GM19372 (cell line): ENCODE measurements around the gene CEP55.
"Not testable (repeated sequence)": the region's sequence is repeated elsewhere in the genome, so short reads cannot be mapped to it uniquely, and the experiment has no call there.

Experiments
- ATAC-seq: cut with Tn5 transposase; IDR thresholded peaks from one replicate; pipeline ENCODE4 v1.9.1; 2021; ENCODE audit warnings: mild to moderate bottlenecking, low read depth, moderate library complexity; ENCODE audit not compliant: unreplicated experiment

CEP55 gene

DNA sequence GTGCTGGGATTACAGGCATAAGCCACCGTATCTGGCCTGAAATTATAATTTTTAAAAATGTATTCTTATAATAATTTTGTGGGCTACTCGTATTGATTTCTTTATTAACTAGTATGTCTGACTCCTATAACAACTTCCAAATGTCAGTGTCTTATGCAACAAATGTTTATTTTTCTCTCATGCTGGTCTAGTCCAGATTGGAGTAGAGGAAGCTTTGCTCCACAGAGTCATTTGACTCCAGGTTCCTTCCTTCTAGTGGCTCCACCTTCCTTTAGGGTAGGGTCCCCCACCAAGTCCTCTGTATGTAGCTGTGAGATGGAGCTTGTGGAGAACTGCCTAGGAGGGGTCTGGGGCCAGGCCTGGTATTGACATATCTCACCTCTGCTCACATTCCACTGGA lies 8.7 kb downstream of the CEP55 start:
- no peak for ATAC-seq

- no peak for ATAC-seq
These were observed 13.4 kb downstream of the CEP55 start for GRCh38 chr10:93509816-93510215.

DNA sequence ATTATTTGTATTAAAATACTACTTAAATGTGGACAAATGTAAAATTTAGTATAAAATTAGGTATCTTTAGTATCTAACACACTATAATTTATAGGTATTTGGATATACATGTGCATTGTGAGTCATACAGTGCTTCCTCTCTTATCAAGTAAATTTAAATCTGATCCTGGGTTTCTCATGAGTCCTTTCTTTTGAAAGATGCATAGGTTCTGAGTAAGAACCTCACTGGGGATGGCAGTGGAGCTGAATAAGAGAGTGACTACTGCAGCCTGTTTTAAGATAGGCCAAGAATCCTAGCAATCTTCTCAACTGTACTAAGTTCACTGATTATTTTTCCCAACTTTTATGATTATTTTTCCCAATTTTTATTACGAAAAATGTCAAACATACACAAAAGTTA lies 16.2 kb downstream of the CEP55 start:
- no peak for ATAC-seq

- ATAC-seq = no peak
These were observed 16.7 kb downstream of the CEP55 start for GRCh38 chr10:93513091-93513490.

- ATAC-seq = no peak
These were observed 18.1 kb downstream of the CEP55 start for GRCh38 chr10:93514521-93514920.

GRCh38 chr10:93515071-93516005 lies 18.9 kb downstream of the CEP55 start:
- ATAC-seq = no peak

DNA sequence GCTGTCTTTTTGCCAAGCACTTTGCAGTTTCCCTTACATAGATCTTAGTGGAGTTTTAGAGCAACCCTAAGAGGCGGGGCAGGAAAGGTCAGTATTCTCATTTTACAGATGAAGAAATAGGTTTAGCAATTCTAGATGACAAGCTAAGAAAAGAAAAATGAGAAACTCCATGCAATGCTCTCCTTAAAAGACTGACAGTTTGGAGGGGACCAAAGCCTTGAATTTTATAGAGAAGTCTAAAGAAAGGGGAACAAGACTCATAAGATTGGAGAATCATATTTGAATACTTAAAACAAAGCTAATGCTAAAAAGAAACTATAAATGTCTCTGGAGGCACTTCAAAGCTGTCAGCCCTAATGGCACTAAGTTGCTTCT lies 19.6 kb downstream of the CEP55 start:
- ATAC-seq = no peak

DNA sequence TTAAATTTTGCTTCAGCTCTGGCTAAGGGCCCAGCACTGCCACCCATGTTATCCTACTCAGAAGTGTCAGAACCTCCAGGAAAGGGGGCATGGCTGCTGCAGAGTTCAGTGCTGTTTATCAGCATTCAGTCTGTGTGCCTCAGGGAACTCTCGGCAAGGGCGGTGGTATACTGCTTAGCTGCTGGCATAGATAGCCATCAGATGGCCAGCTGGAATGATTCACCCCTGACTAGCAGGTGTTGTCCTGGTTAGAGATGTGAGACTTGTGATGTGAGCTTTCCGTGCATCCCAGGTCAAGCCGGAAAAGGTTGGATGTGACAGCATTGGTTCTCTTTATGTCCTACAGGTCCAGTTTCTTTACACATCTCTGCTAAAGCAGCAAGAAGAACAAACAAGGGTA lies 22.1 kb downstream of the CEP55 start:
- no peak for ATAC-seq

DNA sequence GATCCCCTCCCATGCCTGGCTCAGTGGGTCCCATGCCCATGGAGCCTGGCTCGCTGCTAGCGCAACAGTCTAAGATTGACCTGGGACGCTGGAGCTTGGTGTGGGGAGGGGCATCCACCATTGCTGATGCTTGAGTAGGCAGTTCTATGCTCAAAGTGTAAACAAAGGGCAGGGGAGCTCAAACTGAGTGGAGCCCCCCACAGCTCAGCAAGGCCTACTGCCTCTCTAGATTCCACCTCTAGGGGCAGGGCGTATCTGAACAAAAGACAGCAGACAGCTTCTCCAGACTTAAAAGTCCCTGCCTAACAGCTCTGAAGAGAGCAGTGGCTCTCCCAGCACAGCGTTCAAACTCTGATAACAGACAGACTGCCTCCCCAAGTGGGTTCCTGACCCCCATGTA lies 38.9 kb downstream of the CEP55 start:
- ATAC-seq = no peak

GRCh38 chr10:93540871-93541270 lies 44.5 kb downstream of the CEP55 start:
- ATAC-seq = not testable (repeated sequence)

- no peak for ATAC-seq
These were observed 45.3 kb downstream of the CEP55 start for GRCh38 chr10:93541402-93542357.

DNA sequence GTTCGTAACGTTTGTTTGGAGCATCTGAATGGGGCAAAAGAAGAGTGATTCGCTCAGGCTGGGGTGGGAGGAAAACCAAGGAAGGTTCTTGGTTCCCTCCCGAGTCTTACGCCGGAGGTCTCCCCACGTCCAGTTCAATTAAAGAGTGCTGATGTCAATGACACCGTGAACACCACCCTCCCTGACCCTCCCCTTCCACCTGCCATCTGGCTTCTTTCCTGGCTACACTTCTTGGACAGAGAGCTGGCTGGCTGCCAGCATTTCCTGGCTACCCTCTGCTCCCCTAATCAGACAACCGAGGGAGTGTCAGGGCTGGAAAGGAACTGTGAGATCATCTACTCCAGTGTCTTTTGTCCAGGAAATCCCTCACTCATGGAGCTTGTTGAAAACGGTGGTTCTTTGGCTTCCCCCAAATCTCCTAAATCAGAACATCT lies 46.0 kb downstream of the CEP55 start:
- no peak for ATAC-seq

DNA sequence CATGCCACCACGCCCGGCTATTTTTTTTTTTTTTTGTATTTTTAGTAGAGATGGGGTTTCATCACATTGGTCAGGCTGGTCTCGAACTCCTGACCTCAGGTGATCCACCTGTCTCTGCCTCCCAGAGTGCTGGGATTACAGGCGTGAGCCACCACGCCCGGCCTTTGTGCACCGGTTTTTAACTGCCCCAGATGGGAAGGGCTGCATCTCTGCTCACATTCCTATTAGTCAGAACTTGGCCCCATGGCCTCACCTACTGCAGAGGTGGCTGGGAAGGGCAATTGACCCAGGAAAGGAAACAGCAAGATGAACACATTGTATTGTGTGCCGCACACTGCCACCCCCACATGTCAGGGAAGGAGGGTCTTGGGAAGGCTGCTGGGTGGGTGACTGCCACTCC lies 50.6 kb downstream of the CEP55 start:
- not testable (repeated sequence) for ATAC-seq

DNA sequence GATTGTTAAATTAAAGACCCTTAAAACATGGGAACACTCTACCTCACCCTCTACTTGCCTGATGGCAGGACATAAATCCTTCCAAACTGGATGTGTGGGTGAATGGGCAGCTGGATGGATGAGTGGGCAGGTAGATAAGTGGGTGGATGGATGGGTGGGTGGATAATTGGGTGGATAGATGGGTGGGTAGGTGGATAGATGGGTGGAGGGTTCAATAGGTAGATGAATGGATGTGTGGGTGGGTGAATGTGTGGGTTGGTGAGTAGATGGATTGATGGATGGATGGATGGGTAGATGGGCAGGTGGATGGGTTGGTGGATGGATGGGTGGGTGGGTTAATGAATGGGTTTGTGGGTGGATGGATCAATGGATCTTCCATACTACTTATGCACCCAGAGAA lies 51.1 kb downstream of the CEP55 start:
- ATAC-seq = no peak

DNA sequence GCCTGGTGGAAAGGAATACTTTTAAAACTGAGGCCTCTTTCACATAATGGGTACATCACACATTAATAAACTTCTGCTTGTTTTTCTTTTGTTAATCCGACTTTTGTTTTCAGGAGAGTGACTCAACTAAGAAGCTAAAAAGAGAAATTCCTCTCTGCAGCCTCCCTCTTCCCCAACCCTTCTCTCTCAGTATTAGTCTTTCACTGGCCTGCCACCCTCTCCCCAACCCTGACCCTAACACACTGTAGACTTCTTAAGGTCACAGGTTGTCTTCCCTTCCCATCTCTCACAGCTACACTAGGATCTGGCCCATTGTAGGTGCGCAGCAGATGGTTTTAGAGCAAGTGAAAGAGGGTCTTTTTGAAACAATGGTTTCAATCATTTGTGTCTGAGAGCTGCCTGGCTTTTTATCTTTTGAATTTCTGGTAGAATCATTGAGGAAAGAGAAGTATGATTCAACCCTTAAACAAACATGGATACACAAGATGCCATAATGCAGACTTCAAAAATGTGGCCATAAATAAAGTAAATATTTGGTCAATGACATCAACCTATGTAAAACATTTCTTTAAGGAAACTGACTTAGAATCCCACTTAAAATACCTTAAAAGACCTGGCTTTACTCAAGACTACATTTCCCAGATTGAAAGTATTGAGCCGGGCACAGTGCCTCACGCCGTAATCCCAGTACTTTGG lies 52.1 kb downstream of the CEP55 start:
- ATAC-seq = no peak

DNA sequence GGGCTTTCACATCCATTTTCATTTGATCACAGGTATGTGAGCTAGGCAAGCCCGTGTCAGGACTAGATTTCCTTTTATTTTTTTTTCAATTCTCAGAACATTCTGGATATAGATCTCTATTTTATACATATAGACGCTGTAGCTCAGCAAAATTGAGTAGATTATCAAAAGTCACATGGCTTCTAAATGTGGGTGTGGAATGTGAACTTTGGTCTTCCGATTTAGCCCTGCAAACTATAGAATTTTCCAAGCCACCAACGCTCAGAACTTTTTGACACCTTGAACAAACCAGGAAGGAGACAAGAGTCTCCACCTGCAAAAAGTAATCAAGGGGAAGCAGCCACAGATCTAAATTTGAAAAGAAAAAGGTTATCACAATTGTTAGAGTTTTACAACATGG lies 54.2 kb downstream of the CEP55 start:
- no peak for ATAC-seq

GRCh38 chr10:93552780-93553179 lies 56.4 kb downstream of the CEP55 start:
- no peak for ATAC-seq

DNA sequence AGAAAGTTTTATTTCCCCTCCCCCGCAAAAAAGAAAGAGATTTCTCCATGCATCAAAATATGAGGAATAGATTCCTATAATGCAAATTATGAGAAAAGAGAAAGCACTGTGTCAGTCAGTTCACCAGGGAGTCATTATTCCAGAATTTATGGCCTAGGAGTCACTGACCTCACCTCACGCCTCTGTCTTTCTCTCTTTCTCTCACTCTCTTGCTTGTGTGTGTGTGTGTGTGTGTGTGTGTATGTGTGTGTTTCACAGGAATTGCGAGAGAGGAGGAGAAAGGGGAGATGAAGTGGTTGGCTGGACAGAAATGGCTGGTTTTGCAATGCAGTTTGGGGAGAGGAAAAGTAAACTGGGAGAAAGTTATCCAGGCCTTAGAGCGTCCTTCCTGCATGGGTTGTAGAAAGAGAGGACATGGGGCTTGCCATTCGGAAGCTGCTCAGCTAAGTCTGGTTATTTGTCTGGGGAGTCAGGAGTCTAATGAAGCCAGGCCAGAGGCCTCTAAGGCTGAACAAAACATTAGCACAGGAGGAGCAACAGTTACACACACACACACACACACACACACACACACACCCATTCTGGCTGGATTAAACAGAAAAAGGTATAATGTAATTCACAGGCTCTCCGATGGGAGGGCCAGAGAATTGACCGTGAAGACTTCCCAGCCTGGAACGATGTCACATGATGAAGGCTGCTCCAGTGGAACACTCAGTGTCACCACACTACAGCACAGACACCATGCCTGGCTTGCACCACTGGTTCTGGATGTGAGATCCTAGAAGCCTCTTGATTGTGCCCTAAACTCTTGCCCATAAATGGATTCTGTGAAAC lies 57.3 kb downstream of the CEP55 start:
- no peak for ATAC-seq

DNA sequence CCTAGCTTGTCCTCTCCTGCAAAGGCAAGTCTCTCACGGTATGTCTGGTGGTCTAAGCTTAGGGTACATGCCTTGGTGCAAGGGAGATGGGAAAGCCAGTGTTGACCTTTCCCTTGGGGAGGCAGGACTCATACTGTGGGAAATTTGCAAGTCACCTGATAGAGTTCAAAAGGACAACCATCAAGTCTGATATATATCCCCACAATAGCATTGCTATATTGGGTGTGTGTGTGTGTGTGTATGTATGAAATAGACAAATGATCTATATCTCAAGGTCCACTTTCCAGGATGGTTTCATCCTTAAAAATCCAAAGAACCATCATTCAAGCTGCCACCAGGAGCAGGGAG lies 57.9 kb downstream of the CEP55 start:
- ATAC-seq = no peak
